Caki2 (cell line): ENCODE data around the gene NRBF2. TPM values are rescaled to one million over a fixed set of nuclear protein-coding genes. Genes with fewer than 3 reads are reported as not detected.
A peak's percentile ranks its signal among the peaks of the same experiment; 100 is the strongest.
"Not testable (repeated sequence)": the region's sequence is repeated elsewhere in the genome, so short reads cannot be mapped to it uniquely, and the experiment has no call there.

Source experiments
- DNase-seq: peaks from one replicate; pipeline ENCODE4 v3.0.0-alpha.2; 2015; ENCODE audit warnings: low read depth
- in situ Hi-C: cut with HindIII; loops from 2 replicates; pipeline ENCODE4 v1.10.0; 2016; ENCODE audit warnings: low sequenced_read_pairs, low pct_unique_long_range_greater_than_20kb, mixed read lengths
- total RNA-seq: library from RNA; depleted of rRNA; stranded (reverse); fragments of >200 nt; shearing (Covaris generic); gene quantifications from 2 replicates; pipeline ENCODE4 v1.2.3, GENCODE V29; 2014; ENCODE audit warnings: low replicate concordance

Gene NRBF2
- total RNA-seq, 1 experiment from 2014 or later: 36.5 TPM

GRCh38 chr10:63153868-63154545, 20.9 kb downstream of the NRBF2 start:
- in situ Hi-C loops: loop anchor here (25.0 kb wide), 2 partner anchors 558 to 567 kb away; no protein-coding TSS in a partner anchor
- DNase-seq: not testable (repeated sequence)

GRCh38 chr10:63154546-63155387, 21.6 kb downstream of the NRBF2 start:
- in situ Hi-C loops: loop anchor here (25.0 kb wide), 2 partner anchors 558 to 567 kb away; no protein-coding TSS in a partner anchor
- DNase-seq: no peak

GRCh38 chr10:63155388-63156020, 22.4 kb downstream of the NRBF2 start:
- in situ Hi-C loops: loop anchor here (25.0 kb wide), 2 partner anchors 557 to 568 kb away; no protein-coding TSS in a partner anchor
- DNase-seq: no peak

GRCh38 chr10:63156236-63156635, 23.1 kb downstream of the NRBF2 start:
- in situ Hi-C loops: loop anchor here (25.0 kb wide), 2 partner anchors 556 to 569 kb away; no protein-coding TSS in a partner anchor
- DNase-seq: no peak

- peak; percentile 55 for DNase-seq
- in situ Hi-C loops: loop anchor here (25.0 kb wide), 2 partner anchors 554 to 571 kb away; no protein-coding TSS in a partner anchor
Observed at GRCh38 chr10:63157845-63158624, 24.9 kb downstream of the NRBF2 start.

- in situ Hi-C loops: loop anchor here (25.0 kb wide), 2 partner anchors 551 to 574 kb away; no protein-coding TSS in a partner anchor
- DNase-seq: no peak
Observed at GRCh38 chr10:63161592-63161991, 28.5 kb downstream of the NRBF2 start.

- in situ Hi-C loops: loop anchor here (25.0 kb wide), 2 partner anchors 548 to 577 kb away; no protein-coding TSS in a partner anchor
- DNase-seq: no peak
Observed at GRCh38 chr10:63164166-63164623, 31.1 kb downstream of the NRBF2 start.

- in situ Hi-C loops: loop anchor here (25.0 kb wide), 2 partner anchors 547 to 578 kb away; no protein-coding TSS in a partner anchor
- DNase-seq: no peak
Observed at GRCh38 chr10:63165249-63165648, 32.1 kb downstream of the NRBF2 start.

GRCh38 chr10:63166742-63167258, 33.7 kb downstream of the NRBF2 start:
- in situ Hi-C loops: loop anchor here (25.0 kb wide), 2 partner anchors 546 to 579 kb away; no protein-coding TSS in a partner anchor
- DNase-seq: peak; percentile 65

- DNase-seq: no peak
- in situ Hi-C loops: loop anchor here (25.0 kb wide), 2 partner anchors 543 to 582 kb away; no protein-coding TSS in a partner anchor
Observed at GRCh38 chr10:63168821-63169462, 35.8 kb downstream of the NRBF2 start.

- no peak for DNase-seq
- in situ Hi-C loops: loop anchor here (25.0 kb wide), 2 partner anchors 543 to 582 kb away; no protein-coding TSS in a partner anchor
Observed at GRCh38 chr10:63169624-63170023, 36.5 kb downstream of the NRBF2 start.

GRCh38 chr10:63171255-63171855, 38.2 kb downstream of the NRBF2 start:
- in situ Hi-C loops: loop anchor here (25.0 kb wide), 2 partner anchors 541 to 584 kb away; no protein-coding TSS in a partner anchor
- DNase-seq: no peak

- in situ Hi-C loops: loop anchor here (25.0 kb wide), 2 partner anchors 540 to 585 kb away; no protein-coding TSS in a partner anchor
Observed at GRCh38 chr10:63171926-63172325, 38.8 kb downstream of the NRBF2 start.

GRCh38 chr10:63173468-63174232, 40.5 kb downstream of the NRBF2 start:
- no peak for DNase-seq
- in situ Hi-C loops: loop anchor here (25.0 kb wide), 2 partner anchors 539 to 586 kb away; no protein-coding TSS in a partner anchor

More at GRCh38 chr10:63171926-63172325, 38.8 kb downstream of the NRBF2 start:
- DNase-seq: no peak

GRCh38 chr10:63175534-63175933, 42.4 kb downstream of the NRBF2 start:
- in situ Hi-C loops: no loop called here
- DNase-seq: no peak
